Measurements from ENCODE around the gene MRPL39.

DNA sequence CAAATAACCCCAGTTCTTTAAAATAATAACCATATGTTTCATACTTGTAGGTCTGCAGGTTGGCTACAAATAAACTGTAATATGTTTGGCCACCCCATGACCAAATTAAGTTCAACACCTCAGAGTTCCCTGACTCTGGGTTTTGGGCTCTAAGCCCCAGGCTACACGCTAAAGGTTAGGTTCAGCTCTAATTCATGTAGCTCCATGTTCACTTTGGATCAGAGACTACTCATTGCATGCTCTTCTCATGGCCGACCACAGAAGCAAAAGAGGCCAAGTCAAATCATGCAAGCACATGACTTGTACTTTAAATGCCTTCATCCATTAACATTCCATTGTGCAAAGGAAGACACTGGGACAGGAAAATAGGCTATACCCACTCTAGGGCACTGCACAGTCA, 66.2 kb downstream of the MRPL39 start:
- TF ChIP-seq YY1 (IDR thresholded peaks at IDR 0.05; ENCODE audit: insufficient read depth, insufficient read length) (no peak), SUZ12 (IDR thresholded peaks at IDR 0.05; ENCODE audit: extremely low read depth, insufficient read depth, insufficient read length) (no peak)
